Measurements from ENCODE around the gene PRR5L.
"Not testable (repeated sequence)": the region's sequence is repeated elsewhere in the genome, so short reads cannot be mapped to it uniquely, and the experiment has no call there.

The PRR5L gene

GRCh38 chr11:36312611-36313472 lies 16.8 kb downstream of the PRR5L start:
- Histone ChIP-seq H3K27me3 (ENCODE audit: control insufficient read depth, insufficient read depth, low read length) (no peaks in the 10 kb centered on the region), H3K9ac (ENCODE audit: low read length) (no peak overlapping the region), H3K4me3 (ENCODE audit: low read length) (no peak overlapping the region), H3K9me3 (ENCODE audit: control insufficient read depth, low read length) (no peaks in the 10 kb centered on the region), H3K36me3 (ENCODE audit: control insufficient read depth, insufficient read depth, low read length) (no peaks in the 10 kb centered on the region), H3K4me1 (ENCODE audit: control insufficient read depth, insufficient read depth, low read length) (peaks cover 6% of the 10 kb centered on the region)

- H3K27me3 ChIP-seq (ENCODE audit: control insufficient read depth, insufficient read depth, low read length): no peaks in the 10 kb centered on the region
- no peaks in the 10 kb centered on the region for H3K36me3 ChIP-seq (ENCODE audit: control insufficient read depth, insufficient read depth, low read length)
- H3K9me3 ChIP-seq (ENCODE audit: control insufficient read depth, low read length): no peaks in the 10 kb centered on the region
- no peak overlapping the region for H3K9ac ChIP-seq (ENCODE audit: low read length)
- H3K4me1 ChIP-seq (ENCODE audit: control insufficient read depth, insufficient read depth, low read length): peaks cover 6% of the 10 kb centered on the region
- no peak overlapping the region for H3K4me3 ChIP-seq (ENCODE audit: low read length)
Measured at GRCh38 chr11:36313750-36314433, 17.8 kb downstream of the PRR5L start.

- Histone ChIP-seq H3K9me3 (ENCODE audit: control insufficient read depth, low read length) (no peaks in the 10 kb centered on the region), H3K27me3 (ENCODE audit: control insufficient read depth, insufficient read depth, low read length) (no peaks in the 10 kb centered on the region), H3K4me1 (ENCODE audit: control insufficient read depth, insufficient read depth, low read length) (peaks cover 6% of the 10 kb centered on the region)
Measured at GRCh38 chr11:36314434-36314767, 18.3 kb downstream of the PRR5L start.

GRCh38 chr11:36316049-36316448 lies 20.0 kb downstream of the PRR5L start:
- Histone ChIP-seq H3K27me3 (ENCODE audit: control insufficient read depth, insufficient read depth, low read length) (no peaks in the 10 kb centered on the region), H3K4me1 (ENCODE audit: control insufficient read depth, insufficient read depth, low read length) (no peaks in the 10 kb centered on the region), H3K9me3 (ENCODE audit: control insufficient read depth, low read length) (no peaks in the 10 kb centered on the region)

More at GRCh38 chr11:36314434-36314767, 18.3 kb downstream of the PRR5L start:
- H3K36me3 ChIP-seq (ENCODE audit: control insufficient read depth, insufficient read depth, low read length): no peaks in the 10 kb centered on the region
- H3K9ac ChIP-seq (ENCODE audit: low read length): no peak overlapping the region
- no peak overlapping the region for H3K4me3 ChIP-seq (ENCODE audit: low read length)

GRCh38 chr11:36317992-36318391 lies 21.9 kb downstream of the PRR5L start:
- no peak overlapping the region for H3K9ac ChIP-seq (ENCODE audit: low read length)
- H3K4me1 ChIP-seq (ENCODE audit: control insufficient read depth, insufficient read depth, low read length): no peaks in the 10 kb centered on the region
- H3K9me3 ChIP-seq (ENCODE audit: control insufficient read depth, low read length): no peaks in the 10 kb centered on the region
- H3K36me3 ChIP-seq (ENCODE audit: control insufficient read depth, insufficient read depth, low read length): no peaks in the 10 kb centered on the region
- no peak overlapping the region for H3K4me3 ChIP-seq (ENCODE audit: low read length)
- H3K27me3 ChIP-seq (ENCODE audit: control insufficient read depth, insufficient read depth, low read length): no peaks in the 10 kb centered on the region

More at GRCh38 chr11:36316049-36316448, 20.0 kb downstream of the PRR5L start:
- Histone ChIP-seq H3K4me3 (ENCODE audit: low read length) (no peak overlapping the region), H3K36me3 (ENCODE audit: control insufficient read depth, insufficient read depth, low read length) (no peaks in the 10 kb centered on the region), H3K9ac (ENCODE audit: low read length) (no peak overlapping the region)

GRCh38 chr11:36324956-36325355 lies 28.9 kb downstream of the PRR5L start:
- not testable (repeated sequence) for H3K4me1 ChIP-seq (ENCODE audit: control insufficient read depth, insufficient read depth, low read length); H3K9ac ChIP-seq (ENCODE audit: low read length); H3K27me3 ChIP-seq (ENCODE audit: control insufficient read depth, insufficient read depth, low read length); H3K9me3 ChIP-seq (ENCODE audit: control insufficient read depth, low read length); H3K4me3 ChIP-seq (ENCODE audit: low read length); H3K36me3 ChIP-seq (ENCODE audit: control insufficient read depth, insufficient read depth, low read length)

GRCh38 chr11:36325403-36325802 lies 29.3 kb downstream of the PRR5L start:
- H3K4me1 ChIP-seq (ENCODE audit: control insufficient read depth, insufficient read depth, low read length); H3K9ac ChIP-seq (ENCODE audit: low read length); H3K4me3 ChIP-seq (ENCODE audit: low read length); H3K9me3 ChIP-seq (ENCODE audit: control insufficient read depth, low read length); H3K36me3 ChIP-seq (ENCODE audit: control insufficient read depth, insufficient read depth, low read length); H3K27me3 ChIP-seq (ENCODE audit: control insufficient read depth, insufficient read depth, low read length): not testable (repeated sequence)

GRCh38 chr11:36326524-36327419 lies 30.7 kb downstream of the PRR5L start:
- H3K4me3 ChIP-seq (ENCODE audit: low read length): no peak overlapping the region
- no peaks in the 10 kb centered on the region for H3K27me3 ChIP-seq (ENCODE audit: control insufficient read depth, insufficient read depth, low read length)
- peaks cover 8% of the 10 kb centered on the region for H3K4me1 ChIP-seq (ENCODE audit: control insufficient read depth, insufficient read depth, low read length)
- no peaks in the 10 kb centered on the region for H3K9me3 ChIP-seq (ENCODE audit: control insufficient read depth, low read length)
- H3K9ac ChIP-seq (ENCODE audit: low read length): no peak overlapping the region
- H3K36me3 ChIP-seq (ENCODE audit: control insufficient read depth, insufficient read depth, low read length): no peaks in the 10 kb centered on the region

- H3K4me1 ChIP-seq (ENCODE audit: control insufficient read depth, insufficient read depth, low read length): peaks cover 8% of the 10 kb centered on the region
- no peak overlapping the region for H3K4me3 ChIP-seq (ENCODE audit: low read length)
- no peak overlapping the region for H3K9ac ChIP-seq (ENCODE audit: low read length)
- H3K9me3 ChIP-seq (ENCODE audit: control insufficient read depth, low read length): no peaks in the 10 kb centered on the region
- H3K27me3 ChIP-seq (ENCODE audit: control insufficient read depth, insufficient read depth, low read length): no peaks in the 10 kb centered on the region
- no peaks in the 10 kb centered on the region for H3K36me3 ChIP-seq (ENCODE audit: control insufficient read depth, insufficient read depth, low read length)
Measured at GRCh38 chr11:36328966-36329673, 33.0 kb downstream of the PRR5L start.

- Histone ChIP-seq H3K36me3 (ENCODE audit: control insufficient read depth, insufficient read depth, low read length) (no peaks in the 10 kb centered on the region), H3K9ac (ENCODE audit: low read length) (no peak overlapping the region), H3K9me3 (ENCODE audit: control insufficient read depth, low read length) (no peaks in the 10 kb centered on the region), H3K27me3 (ENCODE audit: control insufficient read depth, insufficient read depth, low read length) (no peaks in the 10 kb centered on the region), H3K4me1 (ENCODE audit: control insufficient read depth, insufficient read depth, low read length) (peaks cover 8% of the 10 kb centered on the region), H3K4me3 (ENCODE audit: low read length) (no peak overlapping the region)
Measured at GRCh38 chr11:36330411-36330810, 34.3 kb downstream of the PRR5L start.

GRCh38 chr11:36333468-36333867 lies 37.4 kb downstream of the PRR5L start:
- Histone ChIP-seq H3K9ac (ENCODE audit: low read length) (no peak overlapping the region), H3K36me3 (ENCODE audit: control insufficient read depth, insufficient read depth, low read length) (no peaks in the 10 kb centered on the region), H3K4me1 (ENCODE audit: control insufficient read depth, insufficient read depth, low read length) (no peaks in the 10 kb centered on the region), H3K9me3 (ENCODE audit: control insufficient read depth, low read length) (no peaks in the 10 kb centered on the region), H3K27me3 (ENCODE audit: control insufficient read depth, insufficient read depth, low read length) (no peaks in the 10 kb centered on the region), H3K4me3 (ENCODE audit: low read length) (no peak overlapping the region)

Data from mucosa of stomach (tissue), 1 donor.